Measurements from ENCODE around the gene PACRG. TPM values are rescaled to one million over a fixed set of nuclear protein-coding genes. Genes with fewer than 3 reads are reported as not detected.

PACRG gene
- polyA plus RNA-seq, 1 donor (not counting 4 experiments of a cell fraction or from before 2014, with no cell fraction given) = 0.31 TPM

- dilution Hi-C loops (cut with MboI; ENCODE audit: extremely low pct_ligation_motif_present, low sequenced_read_pairs) = no loop called here
Measured at GRCh38 chr6:163086624-163086920, 358.8 kb downstream of the PACRG start.

GRCh38 chr6:163087981-163088380 lies 360.2 kb downstream of the PACRG start:
- Histone ChIP-seq H3K4me2 (ENCODE audit: control insufficient read depth, extremely low read depth, insufficient read depth, low read depth, low read length) (no peak overlapping the region), H3K9ac (ENCODE audit: control insufficient read depth, extremely low read depth, insufficient read depth, low read length) (no peak overlapping the region), H3K27ac (ENCODE audit: control insufficient read depth, insufficient read depth, low read length) (no peak overlapping the region), H4K20me1 (ENCODE audit: control insufficient read depth, extremely low read depth, insufficient read depth, low read length) (no peaks in the 10 kb centered on the region), H3K27me3 (ENCODE audit: control insufficient read depth, extremely low read depth, insufficient read depth, low read length) (peaks cover 4% of the 10 kb centered on the region), H3K79me2 (ENCODE audit: control insufficient read depth, insufficient read depth, low read length) (no peaks in the 10 kb centered on the region), H3K9me1 (ENCODE audit: control insufficient read depth, extremely low read depth, insufficient read depth, low read length) (no peaks in the 10 kb centered on the region), H3K4me1 (ENCODE audit: control insufficient read depth, extremely low read depth, insufficient read depth, low read length) (no peaks in the 10 kb centered on the region), H3K36me3 (ENCODE audit: control insufficient read depth in 2 of 2, extremely low read depth in 1 of 2, insufficient read depth in 2 of 2, low read length in 2 of 2) (no peaks in the 10 kb centered on the region), H3K4me3 (ENCODE audit: control insufficient read depth in 2 of 3, extremely low read depth in 1 of 3, insufficient read depth in 2 of 3, low read depth in 1 of 3, low read length in 3 of 3) (no peak overlapping the region), H3K9me3 (ENCODE audit: control insufficient read depth, low read depth, low read length) (no peaks in the 10 kb centered on the region), H2AFZ (ENCODE audit: control insufficient read depth, low read length) (no peak overlapping the region)
- FAIRE-seq (no peak), DNase-seq (ENCODE audit: low read depth, low spot score) (no peak)
- dilution Hi-C loops (cut with MboI; ENCODE audit: extremely low pct_ligation_motif_present, low sequenced_read_pairs) = no loop called here
- TF ChIP-seq EZH2 (IDR thresholded peaks at IDR 0.05; ENCODE audit: low read length) = no peak
- TF ChIP-seq, protein P1, sequence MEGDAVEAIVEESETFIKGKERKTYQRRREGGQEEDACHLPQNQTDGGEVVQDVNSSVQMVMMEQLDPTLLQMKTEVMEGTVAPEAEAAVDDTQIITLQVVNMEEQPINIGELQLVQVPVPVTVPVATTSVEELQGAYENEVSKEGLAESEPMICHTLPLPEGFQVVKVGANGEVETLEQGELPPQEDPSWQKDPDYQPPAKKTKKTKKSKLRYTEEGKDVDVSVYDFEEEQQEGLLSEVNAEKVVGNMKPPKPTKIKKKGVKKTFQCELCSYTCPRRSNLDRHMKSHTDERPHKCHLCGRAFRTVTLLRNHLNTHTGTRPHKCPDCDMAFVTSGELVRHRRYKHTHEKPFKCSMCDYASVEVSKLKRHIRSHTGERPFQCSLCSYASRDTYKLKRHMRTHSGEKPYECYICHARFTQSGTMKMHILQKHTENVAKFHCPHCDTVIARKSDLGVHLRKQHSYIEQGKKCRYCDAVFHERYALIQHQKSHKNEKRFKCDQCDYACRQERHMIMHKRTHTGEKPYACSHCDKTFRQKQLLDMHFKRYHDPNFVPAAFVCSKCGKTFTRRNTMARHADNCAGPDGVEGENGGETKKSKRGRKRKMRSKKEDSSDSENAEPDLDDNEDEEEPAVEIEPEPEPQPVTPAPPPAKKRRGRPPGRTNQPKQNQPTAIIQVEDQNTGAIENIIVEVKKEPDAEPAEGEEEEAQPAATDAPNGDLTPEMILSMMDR (optimal IDR thresholded peaks at IDR 0.05 in 1 of 3, IDR thresholded peaks at IDR 0.05 in 1 of 3, conservative IDR thresholded peaks at IDR 0.05 in 1 of 3; ENCODE audit: extremely low read depth in 1 of 3, insufficient read depth in 2 of 3, low read length in 3 of 3) = no peak

More at GRCh38 chr6:163086624-163086920, 358.8 kb downstream of the PACRG start:
- no peaks in the 10 kb centered on the region for H3K79me2 ChIP-seq (ENCODE audit: control insufficient read depth, insufficient read depth, low read length)
- H3K27me3 ChIP-seq (ENCODE audit: control insufficient read depth, extremely low read depth, insufficient read depth, low read length) = peaks cover 4% of the 10 kb centered on the region
- FAIRE-seq (no peak), DNase-seq (ENCODE audit: low read depth, low spot score) (no peak)
- TF ChIP-seq, protein P1 (optimal IDR thresholded peaks at IDR 0.05 in 1 of 3, IDR thresholded peaks at IDR 0.05 in 1 of 3, conservative IDR thresholded peaks at IDR 0.05 in 1 of 3; ENCODE audit: extremely low read depth in 1 of 3, insufficient read depth in 2 of 3, low read length in 3 of 3) = no peak
- TF ChIP-seq EZH2 (IDR thresholded peaks at IDR 0.05; ENCODE audit: low read length) = no peak
- no peak overlapping the region for H3K9ac ChIP-seq (ENCODE audit: control insufficient read depth, extremely low read depth, insufficient read depth, low read length)
- H3K36me3 ChIP-seq (ENCODE audit: control insufficient read depth in 2 of 2, extremely low read depth in 1 of 2, insufficient read depth in 2 of 2, low read length in 2 of 2) = no peaks in the 10 kb centered on the region
- H4K20me1 ChIP-seq (ENCODE audit: control insufficient read depth, extremely low read depth, insufficient read depth, low read length) = no peaks in the 10 kb centered on the region
- no peaks in the 10 kb centered on the region for H3K9me3 ChIP-seq (ENCODE audit: control insufficient read depth, low read depth, low read length)
- H3K4me3 ChIP-seq (ENCODE audit: control insufficient read depth in 2 of 3, extremely low read depth in 1 of 3, insufficient read depth in 2 of 3, low read depth in 1 of 3, low read length in 3 of 3) = no peak overlapping the region
- no peaks in the 10 kb centered on the region for H3K4me1 ChIP-seq (ENCODE audit: control insufficient read depth, extremely low read depth, insufficient read depth, low read length)
- H3K27ac ChIP-seq (ENCODE audit: control insufficient read depth, insufficient read depth, low read length) = no peak overlapping the region
- H2AFZ ChIP-seq (ENCODE audit: control insufficient read depth, low read length) = no peak overlapping the region
- no peaks in the 10 kb centered on the region for H3K9me1 ChIP-seq (ENCODE audit: control insufficient read depth, extremely low read depth, insufficient read depth, low read length)
- no peak overlapping the region for H3K4me2 ChIP-seq (ENCODE audit: control insufficient read depth, extremely low read depth, insufficient read depth, low read depth, low read length)
